Putamen (tissue), 1 donor: Measurements from ENCODE around the gene FBXW2.

Experiments used
- DNase-seq: peaks from one replicate; pipeline ENCODE4 v3.0.0-alpha.2; 2016; ENCODE audit warnings: low spot score

Gene FBXW2

GRCh38 chr9:120714846-120715388 lies 78.3 kb downstream of the FBXW2 start:
- DNase-seq, result no peak

DNA sequence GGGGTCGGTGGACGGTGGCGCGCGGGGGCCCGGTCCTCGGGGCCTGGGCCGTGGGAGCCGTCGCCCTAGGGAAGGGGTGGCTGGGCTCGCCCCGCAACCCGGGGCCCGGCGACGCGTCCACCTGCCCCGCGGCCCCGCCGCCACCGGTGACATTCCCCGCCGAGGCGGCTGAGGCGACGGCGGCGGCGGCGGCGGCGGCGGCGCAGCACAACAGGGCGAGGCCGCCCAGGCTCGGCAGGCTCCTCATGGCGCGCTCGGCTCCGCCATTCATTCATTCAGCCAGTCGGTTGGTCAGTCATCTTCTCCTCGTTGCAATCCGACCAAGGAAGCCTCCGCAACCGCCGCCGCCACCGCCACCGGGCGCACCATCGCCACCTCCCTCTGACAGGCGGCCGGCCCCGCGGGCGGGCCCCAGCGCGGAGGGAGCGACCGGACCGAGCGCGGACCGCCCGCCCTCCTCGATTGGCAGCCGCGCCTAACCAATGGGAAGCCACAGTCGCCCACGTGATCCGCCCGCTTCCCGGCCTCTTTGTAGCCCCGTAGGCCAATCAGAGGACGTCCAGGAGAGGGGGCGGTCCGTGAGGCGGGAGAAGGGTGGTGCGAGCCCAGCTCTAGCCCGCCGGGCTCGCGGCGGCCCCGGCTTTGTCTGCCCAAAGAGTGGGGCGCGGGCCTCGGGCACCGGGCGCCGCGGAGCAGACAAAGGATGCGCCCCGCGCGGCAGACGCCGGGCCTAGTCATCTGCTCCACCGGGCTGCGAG lies 78.9 kb downstream of the FBXW2 start, which contains the start of gene MEGF9:
MEGF9 (minus strand) TSS at position 383 of the 758 bp plus-strand sequence; CDS start at position 271, 112 bp downstream.
- peak; percentile 99 for DNase-seq

DNA sequence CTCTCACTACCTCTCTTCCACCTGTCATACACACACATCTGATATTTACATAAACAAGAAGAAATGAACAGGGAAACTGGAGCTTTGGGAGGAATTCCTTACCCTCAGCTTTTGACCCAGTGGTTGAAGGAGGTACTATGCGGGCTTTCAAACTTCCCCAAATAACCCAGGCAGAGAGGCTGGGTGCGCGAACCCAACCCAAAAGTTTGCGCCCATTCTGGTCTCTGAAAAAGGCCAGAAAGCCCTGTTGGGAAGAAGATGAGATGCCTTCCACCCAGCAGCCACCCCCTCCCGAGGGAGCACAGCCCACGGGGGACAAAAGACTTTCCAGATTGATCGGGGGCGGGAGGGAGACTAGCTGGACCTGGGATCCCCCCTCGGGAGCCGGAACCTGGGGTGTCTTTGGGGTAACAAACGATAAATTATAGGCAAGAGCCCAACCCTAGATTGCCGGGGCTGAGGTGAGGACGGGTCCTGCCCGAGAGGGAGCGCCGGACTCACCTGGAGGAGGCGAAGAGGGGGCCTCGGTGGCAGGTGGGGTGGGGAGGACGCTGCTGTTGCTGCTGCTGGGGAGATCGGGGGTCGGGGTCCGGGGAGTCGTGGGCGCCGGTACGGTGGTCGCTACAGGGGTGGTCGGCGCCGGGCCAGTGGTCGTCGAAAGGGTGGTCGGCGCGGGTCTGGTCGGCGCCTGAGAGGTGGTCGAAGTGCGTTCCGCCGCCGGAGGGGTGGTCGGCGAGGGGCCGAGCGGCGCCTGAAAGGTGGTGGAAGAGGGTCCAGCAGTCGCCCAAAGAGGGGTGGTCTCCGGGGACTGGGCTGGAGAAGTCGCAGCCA lies 79.7 kb downstream of the FBXW2 start:
- no peak for DNase-seq

- no peak for DNase-seq
These were observed 80.6 kb downstream of the FBXW2 start for GRCh38 chr9:120712539-120713031.

DNA sequence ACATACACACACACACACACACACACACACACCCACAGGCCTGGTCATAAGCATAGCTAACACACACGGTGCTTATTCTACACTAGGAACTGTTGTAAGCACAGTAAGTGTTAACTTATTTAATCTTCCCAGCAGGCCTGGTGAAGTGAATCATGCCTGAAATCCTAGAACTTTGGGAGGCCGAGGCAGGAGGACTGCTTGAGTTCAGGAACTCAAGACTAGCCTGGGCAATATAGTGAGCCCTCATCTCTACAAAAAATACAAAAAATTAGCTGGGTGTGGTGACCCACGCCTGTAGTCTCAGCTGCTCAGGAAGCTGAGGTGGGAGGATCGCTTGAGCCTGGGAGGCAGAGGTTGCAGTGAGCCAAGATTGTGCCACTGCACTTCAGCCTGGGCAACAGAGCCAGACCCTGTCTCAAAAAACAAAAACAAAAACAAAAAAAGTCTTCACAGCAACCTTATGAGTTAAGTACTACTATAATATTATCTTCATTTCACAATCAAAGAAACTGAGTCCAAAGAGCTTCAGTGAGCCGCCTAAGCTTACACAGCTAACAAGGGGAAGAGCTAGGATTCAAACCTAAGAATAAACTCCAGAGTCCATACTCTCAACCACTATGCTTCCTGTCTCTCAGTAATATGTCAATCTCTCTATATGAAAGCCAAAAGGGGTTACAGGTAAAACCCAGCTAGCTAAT lies 81.2 kb downstream of the FBXW2 start:
- DNase-seq, result no peak

- DNase-seq, result no peak
These were observed 81.9 kb downstream of the FBXW2 start for GRCh38 chr9:120711354-120711753.

- DNase-seq, result peak; percentile 81
These were observed 82.9 kb downstream of the FBXW2 start for GRCh38 chr9:120710110-120710981.

GRCh38 chr9:120708526-120709224 lies 84.5 kb downstream of the FBXW2 start:
- no peak for DNase-seq

GRCh38 chr9:120707170-120707569 lies 86.0 kb downstream of the FBXW2 start:
- no peak for DNase-seq
